WI38 (cell line): Measurements from ENCODE around the gene DNASE1L3.

Experiments
- H3K4me3 ChIP-seq: 2 replicates; pipeline ENCODE4 v1.5.1; 2011; ENCODE audit warnings: low read depth, mild to moderate bottlenecking, control low read depth, low read length
- CTCF ChIP-seq: IDR thresholded peaks from 2 replicates; pipeline ENCODE4 v1.5.1; 2012; ENCODE audit warnings: low read depth, mild to moderate bottlenecking, control low read depth, low read length

DNASE1L3 gene

GRCh38 chr3:58238830-58239229, 28.1 kb upstream of the DNASE1L3 start:
- no peak for TF ChIP-seq CTCF
- H3K4me3 ChIP-seq, result peak overlapping the region; percentile 94

GRCh38 chr3:58237941-58238681, 27.3 kb upstream of the DNASE1L3 start:
- H3K4me3 ChIP-seq, result peak overlapping the region; percentile 94
- TF ChIP-seq CTCF, result no peak

GRCh38 chr3:58237238-58237940, 26.6 kb upstream of the DNASE1L3 start, which contains the start of gene ABHD6:
Gene ABHD6, plus strand, starts transcription at chr3:58237792. Its CDS starts 18,795 bp downstream, at chr3:58256587.
- peak within 1 kb of the TSS; percentile 94 for H3K4me3 ChIP-seq
- no peak for TF ChIP-seq CTCF

DNA sequence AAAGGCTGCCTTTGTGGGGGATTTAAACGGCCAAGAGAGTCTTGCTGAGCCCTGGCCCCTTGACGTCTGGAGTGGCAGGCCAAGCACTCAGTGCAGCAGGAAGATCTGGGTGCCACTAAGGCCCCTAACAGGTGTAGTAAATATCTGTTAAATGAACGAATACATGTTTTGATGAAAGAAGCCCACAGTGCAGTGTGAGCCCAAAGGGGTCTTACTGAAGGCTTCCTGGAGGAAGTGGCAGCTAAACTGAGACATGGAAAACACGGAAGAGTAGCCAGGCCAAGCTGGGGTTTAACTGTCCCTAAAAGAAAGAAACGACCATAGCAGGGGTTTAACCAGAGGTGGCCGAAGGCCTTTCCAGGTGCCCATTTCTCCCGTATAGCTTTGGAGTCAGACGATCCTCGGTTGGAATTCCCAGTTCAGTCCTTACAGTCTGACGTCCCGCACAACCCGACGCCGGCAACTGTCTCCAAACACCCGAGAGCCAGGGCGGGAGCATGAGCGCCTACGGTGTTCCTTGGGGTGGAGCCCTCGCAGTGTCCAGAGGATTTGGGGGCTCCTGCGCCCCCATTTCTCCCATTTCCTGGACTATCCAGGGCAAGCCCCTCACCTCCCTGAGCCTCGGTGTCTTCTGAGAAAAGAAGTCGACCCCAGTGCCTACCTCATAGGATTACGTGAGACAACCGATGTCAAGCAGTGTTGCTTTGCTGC, 25.9 kb upstream of the DNASE1L3 start:
- peak overlapping the region; percentile 94 for H3K4me3 ChIP-seq
- TF ChIP-seq CTCF, result no peak

DNA sequence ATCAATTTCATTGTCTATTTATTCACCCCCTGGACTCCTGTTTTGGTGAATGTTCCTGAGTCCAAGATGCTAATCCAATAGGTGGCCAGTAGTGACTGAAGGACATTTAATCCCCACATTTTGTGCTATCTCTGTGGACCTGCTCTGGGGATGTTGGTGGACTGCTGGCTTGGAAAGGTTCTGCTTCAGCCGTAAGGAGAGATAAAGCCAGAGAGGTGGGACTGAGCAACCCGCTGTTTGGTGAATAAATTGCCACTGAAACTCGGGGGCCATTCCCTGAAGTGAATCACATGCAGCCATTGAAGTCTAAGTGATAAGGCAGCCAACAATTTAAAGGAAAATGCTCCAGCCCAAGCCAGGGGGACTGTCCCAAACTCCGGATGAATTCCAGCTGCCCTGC, 25.2 kb upstream of the DNASE1L3 start:
- TF ChIP-seq CTCF, result no peak
- H3K4me3 ChIP-seq, result no peak overlapping the region

DNA sequence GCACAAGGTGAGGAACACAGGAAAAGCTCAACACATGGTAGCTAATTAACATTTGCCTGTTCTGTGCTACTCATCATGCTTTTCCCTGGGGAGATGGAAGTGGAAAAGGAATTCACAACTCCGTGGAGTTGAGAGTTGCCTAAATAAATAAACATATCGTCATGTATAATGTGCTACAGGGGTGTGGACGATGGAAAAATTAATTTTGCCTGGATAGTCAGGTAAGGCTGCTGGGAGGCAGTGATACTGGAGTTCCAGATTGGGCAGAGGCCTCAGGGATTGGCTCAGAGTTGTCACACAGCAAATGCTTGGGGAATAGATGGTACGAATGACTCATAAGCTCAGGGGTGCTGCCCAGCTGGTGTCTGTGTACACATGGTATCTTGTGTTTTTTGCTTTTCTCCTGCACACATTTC, 23.8 kb upstream of the DNASE1L3 start:
- no peak overlapping the region for H3K4me3 ChIP-seq
- no peak for TF ChIP-seq CTCF
